Common myeloid progenitor, CD34-positive (primary cell): ENCODE data around the gene PDIA5.

ENCODE experiments used
- CTCF ChIA-PET: fragments of 350-600 bp; sonication (Branson Sonifier 250); formaldehyde crosslinking; loops from one replicate; lab custom pipeline; 2021; ENCODE audit warnings: antibody characterized with exemption; lab: Charles Lee
- POLR2A ChIA-PET: fragments of 350-600 bp; sonication (Branson Sonifier 250); formaldehyde crosslinking; loops from one replicate; lab custom pipeline; 2021; ENCODE audit warnings: antibody characterized with exemption; lab: Charles Lee
- DNase-seq, 3 donors: peaks; one replicate each; pipeline versions ENCODE4 v3.0.0 to v3.0.0-alpha.2; 2013
- H3K27ac ChIP-seq, 2 experiments: 1 replicate in 1 of 2; 2 replicates in 1 of 2; pipeline ENCODE4 v1.7.0; 2013; ENCODE audit warnings: inconsistent platforms in 2 of 2, low read length in 2 of 2, mild to moderate bottlenecking in 2 of 2, low read depth in 1 of 2, moderate library complexity in 1 of 2; ENCODE audit not compliant: severe bottlenecking in 2 of 2, insufficient read depth in 1 of 2, poor library complexity in 1 of 2
- H3K27me3 ChIP-seq, 5 experiments: replicated peaks in 2 of 5; 1 replicate in 3 of 5; 2 replicates in 2 of 5; pipeline versions ENCODE4 v1.6.1 to v1.7.0; 2013; ENCODE audit warnings: low read length in 4 of 5, mild to moderate bottlenecking in 2 of 5, moderate library complexity in 2 of 5, inconsistent platforms in 1 of 5; ENCODE audit not compliant: insufficient read depth in 5 of 5, control insufficient read depth in 4 of 5
- H3K36me3 ChIP-seq, 4 experiments: 1 replicate in 2 of 4; 2 replicates in 2 of 4; pipeline versions ENCODE4 v1.6.1 to v1.7.0; 2013; ENCODE audit warnings: low read length in 3 of 4, control low read depth in 1 of 4, mild to moderate bottlenecking in 1 of 4; ENCODE audit not compliant: control insufficient read depth in 4 of 4, insufficient read depth in 4 of 4
- H3K4me1 ChIP-seq, 4 experiments: 1 replicate in 3 of 4; 2 replicates in 1 of 4; pipeline versions ENCODE4 v1.6.1 to v1.7.1; 2013; ENCODE audit warnings: low read length in 3 of 4, mild to moderate bottlenecking in 3 of 4, control low read depth in 1 of 4, inconsistent platforms in 1 of 4, moderate library complexity in 1 of 4; ENCODE audit not compliant: control insufficient read depth in 4 of 4, insufficient read depth in 4 of 4; ENCODE audit errors: control extremely low read depth in 1 of 4
- H3K4me3 ChIP-seq, 7 experiments: 1 replicate in 4 of 7; 2 replicates in 3 of 7; pipeline versions ENCODE4 v1.5.1 to v1.7.0; 2013; ENCODE audit warnings: mild to moderate bottlenecking in 7 of 7, low read length in 6 of 7, moderate library complexity in 6 of 7, inconsistent platforms in 2 of 7, low read depth in 2 of 7, control low read depth in 1 of 7; ENCODE audit not compliant: insufficient read depth in 4 of 7, control insufficient read depth in 1 of 7; ENCODE audit errors: extremely low read depth in 1 of 7
- H3K9me3 ChIP-seq, 5 experiments: 1 replicate in 4 of 5; 2 replicates in 1 of 5; pipeline versions ENCODE4 v1.6.1 to v1.7.1; 2013; ENCODE audit warnings: low read length in 4 of 5, mild to moderate bottlenecking in 2 of 5, inconsistent platforms in 1 of 5, low read depth in 1 of 5, moderate library complexity in 1 of 5; ENCODE audit not compliant: control insufficient read depth in 4 of 5, insufficient read depth in 2 of 5; ENCODE audit errors: control extremely low read depth in 1 of 5
- WGBS: methylation state at CpG from one replicate; pipeline ENCODE4 v1.1.5; 2013; ENCODE audit not compliant: insufficient coverage; 5-methylcytosine and 5-hydroxymethylcytosine counted together

The PDIA5 gene

DNA sequence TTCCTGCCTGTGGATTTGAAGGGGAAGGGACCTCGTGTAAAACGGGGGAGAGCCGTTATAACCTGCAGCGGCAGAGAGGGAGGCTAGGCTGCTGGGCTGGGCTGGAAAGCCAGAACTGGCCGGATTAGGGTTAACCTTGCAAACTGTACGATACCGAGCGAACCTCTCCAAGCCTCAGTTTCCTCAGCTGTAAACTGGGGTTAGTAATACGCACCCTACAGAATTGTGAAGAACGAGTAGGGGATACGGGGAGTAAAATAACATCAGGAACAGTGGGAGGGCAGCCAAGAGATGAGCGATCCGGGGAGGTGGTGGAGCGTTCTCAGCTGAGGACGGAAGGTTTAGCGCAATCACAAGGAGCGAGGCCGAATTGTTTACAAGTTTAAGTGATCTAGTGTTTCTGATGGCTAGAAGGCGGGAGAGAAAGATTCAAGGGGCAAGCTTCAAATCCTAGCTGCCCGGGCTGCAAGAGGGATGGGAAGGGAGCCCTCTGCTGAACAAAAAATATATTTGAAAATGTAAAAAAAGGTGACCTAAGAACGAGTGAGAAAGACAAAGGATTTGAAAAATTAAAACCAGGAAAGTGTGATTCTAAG, 38.5 kb upstream of the PDIA5 start:
- Histone ChIP-seq H3K27ac (no peak overlapping the region), H3K27me3 (peaks cover 2 to 76% (median 56%) of the 10 kb centered on the region in 5 experiments), H3K4me1 (peaks cover 6 to 30% (median 26%) of the 10 kb centered on the region in 4 experiments), H3K4me3 (peak overlapping the region in 6 of 7 experiments; percentile 50 to 71 (median 64)), H3K9me3 (no peaks in the 10 kb centered on the region), H3K36me3 (no peaks in the 10 kb centered on the region)
- WGBS: 0% methylated on average over 20 of the region's 21 CpGs
- CTCF ChIA-PET: interaction anchor here (0.7 to 7.5 kb wide), 28 partner anchors 9 to 1482 kb away, joined by 3 to 66 read pairs (median 4); no protein-coding TSS in a partner anchor
- POLR2A ChIA-PET: interaction anchor here (0.9 kb wide), 1 partner anchor 15 kb away, joined by 3 read pairs; no protein-coding TSS in a partner anchor
- DNase-seq: peak; percentile 56 to 68 (median 64)

DNA sequence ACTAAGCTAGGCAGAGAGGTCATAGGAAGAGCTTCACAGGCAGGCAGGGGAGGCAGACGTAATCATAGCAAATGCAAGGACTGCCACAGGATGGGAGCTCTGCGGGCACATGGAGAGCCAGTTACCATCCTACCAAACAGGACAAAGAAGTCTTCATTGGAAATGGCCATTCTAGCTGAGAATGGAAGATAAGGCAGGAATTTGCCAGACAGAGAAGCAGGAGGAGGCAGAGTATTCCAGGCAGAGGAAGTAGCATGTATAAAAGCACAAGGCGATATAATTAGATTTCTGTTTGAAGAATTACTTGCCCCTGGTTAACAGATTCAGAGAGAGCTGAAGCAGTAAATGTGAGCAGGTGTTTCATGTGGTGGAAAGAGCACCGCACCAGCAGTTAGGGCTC, 35.8 kb upstream of the PDIA5 start:
- no peak for DNase-seq
- ChIA-PET CTCF (interaction anchor here (0.9 to 7.5 kb wide), 9 partner anchors 15 to 1484 kb away, joined by 3 to 66 read pairs (median 3); no protein-coding TSS in a partner anchor), POLR2A (no interaction called here)
- H3K9me3 ChIP-seq: no peaks in the 10 kb centered on the region
- peaks cover 6 to 26% (median 23%) of the 10 kb centered on the region in 4 experiments for H3K4me1 ChIP-seq
- WGBS: 87% methylated on average over 4 of the region's 4 CpGs
- no peaks in the 10 kb centered on the region for H3K36me3 ChIP-seq
- no peak overlapping the region for H3K27ac ChIP-seq
- H3K4me3 ChIP-seq: no peak overlapping the region
- H3K27me3 ChIP-seq: peaks cover 2 to 51% (median 33%) of the 10 kb centered on the region in 5 experiments

DNA sequence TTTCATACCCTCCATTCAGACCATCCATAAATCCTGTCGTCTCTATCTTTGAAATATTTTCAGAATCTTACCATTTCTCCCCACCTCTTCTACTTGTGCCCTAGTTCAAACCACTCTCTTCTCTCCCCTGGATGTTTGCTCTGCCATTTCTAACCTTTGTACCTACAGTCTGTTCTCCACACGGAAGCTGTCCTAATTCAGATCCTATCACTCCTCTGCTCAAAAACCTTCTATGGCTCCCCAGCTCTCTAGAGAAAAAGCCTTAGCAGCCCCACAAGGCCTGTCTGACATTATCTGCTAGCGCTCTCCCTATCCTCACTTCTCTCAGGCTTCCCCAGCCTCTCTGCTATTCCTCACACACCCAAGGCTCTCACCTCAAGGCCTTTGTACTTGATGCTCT, 34.8 kb upstream of the PDIA5 start:
- 93% methylated on average over 3 of the region's 3 CpGs for WGBS
- ChIA-PET POLR2A (no interaction called here), CTCF (interaction anchor here (0.6 to 7.5 kb wide), 8 partner anchors 15 to 90 kb away, joined by 3 to 66 read pairs (median 3); no protein-coding TSS in a partner anchor)
- Histone ChIP-seq H3K27ac (no peak overlapping the region), H3K27me3 (peaks cover 2 to 42% (median 27%) of the 10 kb centered on the region in 5 experiments), H3K4me1 (peaks cover 6 to 16% (median 14%) of the 10 kb centered on the region in 4 experiments), H3K9me3 (no peaks in the 10 kb centered on the region), H3K4me3 (no peak overlapping the region), H3K36me3 (no peaks in the 10 kb centered on the region)
- no peak for DNase-seq

DNA sequence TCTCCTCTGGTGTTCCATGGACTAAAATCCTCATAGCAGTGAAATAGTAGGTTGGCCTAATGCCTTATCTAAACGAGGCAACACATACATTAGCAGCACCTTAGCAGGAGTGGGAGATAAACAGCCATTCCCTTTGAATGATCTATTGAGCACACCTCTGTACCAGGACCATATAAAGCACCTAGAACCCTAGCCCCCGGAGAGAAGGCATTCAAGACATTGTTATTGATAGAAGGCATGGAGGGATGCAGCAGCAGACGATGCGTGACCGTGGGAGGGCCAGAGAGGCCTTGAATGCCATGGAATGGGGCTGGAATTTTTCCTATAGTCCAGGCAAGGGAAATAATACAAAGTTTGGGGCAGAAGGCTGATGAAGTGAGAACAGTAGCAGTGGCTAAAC, 32.7 kb upstream of the PDIA5 start:
- Histone ChIP-seq H3K4me3 (no peak overlapping the region), H3K27me3 (peaks cover 2 to 25% (median 17%) of the 10 kb centered on the region in 5 experiments), H3K27ac (no peak overlapping the region), H3K36me3 (no peaks in the 10 kb centered on the region), H3K9me3 (no peaks in the 10 kb centered on the region), H3K4me1 (no peaks in the 10 kb centered on the region)
- 86% methylated on average over 1 of the region's 5 CpGs for WGBS
- CTCF ChIA-PET: interaction anchor here (7.5 kb wide), 1 partner anchor 92 kb away, joined by 66 read pairs; no protein-coding TSS in a partner anchor
- DNase-seq: no peak
- POLR2A ChIA-PET: no interaction called here

DNA sequence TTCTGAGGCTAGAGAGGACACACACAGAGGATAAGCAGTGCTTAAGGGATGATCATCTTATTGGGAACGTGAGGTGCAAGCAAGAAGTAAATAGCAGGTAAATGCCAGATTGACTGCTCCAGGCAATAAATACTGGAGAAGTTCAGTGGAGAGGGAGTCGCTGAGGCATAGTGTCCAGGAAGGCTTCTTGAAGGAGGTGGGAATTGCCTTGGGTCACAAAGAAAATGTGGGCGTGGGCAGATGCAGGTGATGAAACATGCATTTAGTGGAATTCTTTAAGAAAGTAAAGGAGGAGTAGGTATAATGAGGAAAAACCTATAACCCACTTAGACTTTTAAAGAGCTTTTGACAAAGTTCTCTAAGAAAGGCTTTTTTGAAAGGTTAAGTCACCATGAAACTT, 31.8 kb upstream of the PDIA5 start:
- POLR2A ChIA-PET: no interaction called here

DNA sequence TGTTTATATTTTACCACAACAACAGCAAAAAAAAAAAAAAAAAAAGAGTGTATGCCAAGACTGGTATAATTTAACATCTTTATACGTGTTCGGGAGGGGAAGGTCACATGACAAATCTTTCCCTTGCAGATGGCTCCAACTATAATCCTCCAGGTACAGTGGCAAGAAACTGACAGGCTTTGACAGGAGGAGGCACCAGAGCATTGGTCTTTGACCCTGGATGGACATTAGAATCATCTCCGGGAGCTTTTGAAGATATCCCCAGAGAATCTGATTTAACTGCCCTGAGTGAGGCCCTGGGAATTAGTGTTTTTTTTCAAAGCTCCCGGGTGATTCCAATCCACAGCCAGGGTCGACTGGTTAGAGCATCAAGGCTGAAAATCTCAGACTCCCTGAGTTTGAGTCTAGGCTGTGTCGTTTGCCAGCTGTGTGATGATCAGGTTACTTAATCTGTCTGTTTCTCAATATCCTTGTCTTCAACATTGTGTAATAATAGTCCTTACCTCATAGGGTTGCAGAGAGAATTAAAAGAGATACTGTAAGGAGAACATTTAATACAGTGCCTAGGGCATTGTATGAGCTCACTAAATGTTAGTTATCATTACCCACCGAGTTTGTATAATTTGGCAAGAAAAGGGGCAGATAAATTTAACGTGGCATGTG, 30.3 kb upstream of the PDIA5 start:
- no peak for DNase-seq
- no peak overlapping the region for H3K4me3 ChIP-seq
- ChIA-PET POLR2A (no interaction called here), CTCF (interaction anchor here (1.1 to 1.7 kb wide), 4 partner anchors 8 to 94 kb away, joined by 3 to 6 read pairs (median 3); partner anchors contain the start of gene SEMA5B)
- no peaks in the 10 kb centered on the region for H3K9me3 ChIP-seq
- no peaks in the 10 kb centered on the region for H3K36me3 ChIP-seq
- H3K27ac ChIP-seq: no peak overlapping the region
- 90% methylated on average over 5 of the region's 8 CpGs for WGBS
- H3K4me1 ChIP-seq: no peaks in the 10 kb centered on the region
- peaks cover 0 to 17% (median 2%) of the 10 kb centered on the region in 5 experiments for H3K27me3 ChIP-seq

More for the DNA sequence above, 31.8 kb upstream of the PDIA5 start:
- Histone ChIP-seq H3K36me3 (no peaks in the 10 kb centered on the region), H3K27ac (no peak overlapping the region), H3K27me3 (peaks cover 0 to 18% (median 16%) of the 10 kb centered on the region in 5 experiments), H3K4me1 (no peaks in the 10 kb centered on the region), H3K4me3 (no peak overlapping the region), H3K9me3 (no peaks in the 10 kb centered on the region)
- CTCF ChIA-PET: no interaction called here
- no peak for DNase-seq
- 100% methylated on average over 3 of the region's 3 CpGs for WGBS

DNA sequence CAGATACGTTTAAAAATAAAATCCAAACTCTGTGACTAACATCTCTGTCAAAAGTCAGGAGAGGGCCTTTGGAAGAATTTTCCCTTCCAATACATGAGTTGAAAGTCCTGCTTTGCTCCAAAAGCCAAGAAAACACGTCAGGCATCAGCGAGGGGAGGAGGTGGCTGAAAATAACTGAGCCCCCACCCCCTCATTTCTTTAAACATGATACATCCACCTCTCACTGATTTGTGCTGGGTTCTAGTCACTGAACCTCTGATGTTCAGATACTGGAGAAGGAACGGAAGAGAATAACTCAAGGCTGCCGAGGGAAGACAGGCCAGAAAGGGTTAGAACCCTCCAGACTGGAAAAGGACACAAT, 29.8 kb upstream of the PDIA5 start:
- H3K4me3 ChIP-seq: no peak overlapping the region
- ChIA-PET POLR2A (no interaction called here), CTCF (interaction anchor here (1.1 to 1.7 kb wide), 4 partner anchors 9 to 94 kb away, joined by 3 to 6 read pairs (median 3); partner anchors contain the start of gene SEMA5B)
- no peaks in the 10 kb centered on the region for H3K36me3 ChIP-seq
- DNase-seq: no peak
- no peaks in the 10 kb centered on the region for H3K9me3 ChIP-seq
- WGBS: 67% methylated on average over 2 of the region's 5 CpGs
- no peaks in the 10 kb centered on the region for H3K4me1 ChIP-seq
- no peak overlapping the region for H3K27ac ChIP-seq
- H3K27me3 ChIP-seq: peaks cover 0 to 13% (median 0%) of the 10 kb centered on the region in 5 experiments
